NCI-H748 treated with DMSO at 0.1 percent for 48 hours (cell line): ENCODE data around the gene TLE6.
"Not testable (repeated sequence)": the region's sequence is repeated elsewhere in the genome, so short reads cannot be mapped to it uniquely, and the experiment has no call there.

Experiments
- DNase-seq: peaks from one replicate; lab custom pipeline; 2025; lab: John Stamatoyannopoulos, UW

The TLE6 gene

GRCh38 chr19:3004522-3004921 lies 27.2 kb downstream of the TLE6 start:
- DNase-seq, result no peak

GRCh38 chr19:3005345-3005744 lies 28.0 kb downstream of the TLE6 start:
- DNase-seq, result no peak

- no peak for DNase-seq
Measured at GRCh38 chr19:3006075-3006767, 28.9 kb downstream of the TLE6 start.

GRCh38 chr19:3007975-3008374 lies 30.6 kb downstream of the TLE6 start:
- no peak for DNase-seq

- DNase-seq, result no peak
Measured at GRCh38 chr19:3008994-3009393, 31.6 kb downstream of the TLE6 start.

- DNase-seq, result no peak
Measured at GRCh38 chr19:3010871-3011270, 33.5 kb downstream of the TLE6 start.

GRCh38 chr19:3012059-3012458 lies 34.7 kb downstream of the TLE6 start:
- DNase-seq, result not testable (repeated sequence)

GRCh38 chr19:3012621-3013262 lies 35.4 kb downstream of the TLE6 start:
- DNase-seq, result no peak

GRCh38 chr19:3013263-3013725 lies 35.9 kb downstream of the TLE6 start:
- no peak for DNase-seq

GRCh38 chr19:3014135-3014534 lies 36.8 kb downstream of the TLE6 start:
- no peak for DNase-seq

GRCh38 chr19:3015126-3016057 lies 38.0 kb downstream of the TLE6 start:
- DNase-seq, result no peak

- DNase-seq, result no peak
Measured at GRCh38 chr19:3017923-3018322, 40.6 kb downstream of the TLE6 start.

- no peak for DNase-seq
Measured at GRCh38 chr19:3019211-3019854, 42.0 kb downstream of the TLE6 start.

- no peak for DNase-seq
Measured at GRCh38 chr19:3020321-3020960, 43.1 kb downstream of the TLE6 start.

- DNase-seq, result no peak
Measured at GRCh38 chr19:3024509-3024869, 47.1 kb downstream of the TLE6 start.

GRCh38 chr19:3024870-3025548 lies 47.6 kb downstream of the TLE6 start:
- DNase-seq, result no peak

- DNase-seq, result no peak
Measured at GRCh38 chr19:3025549-3025886, 48.2 kb downstream of the TLE6 start.

- DNase-seq, result no peak
Measured at GRCh38 chr19:3026768-3027167, 49.4 kb downstream of the TLE6 start.

GRCh38 chr19:3027292-3027691 lies 49.9 kb downstream of the TLE6 start:
- DNase-seq, result no peak

GRCh38 chr19:3027981-3028304 lies 50.6 kb downstream of the TLE6 start:
- DNase-seq, result no peak

GRCh38 chr19:3028305-3029064 lies 51.1 kb downstream of the TLE6 start:
- DNase-seq, result no peak
